ENCODE data around the gene COL23A1.

DNA sequence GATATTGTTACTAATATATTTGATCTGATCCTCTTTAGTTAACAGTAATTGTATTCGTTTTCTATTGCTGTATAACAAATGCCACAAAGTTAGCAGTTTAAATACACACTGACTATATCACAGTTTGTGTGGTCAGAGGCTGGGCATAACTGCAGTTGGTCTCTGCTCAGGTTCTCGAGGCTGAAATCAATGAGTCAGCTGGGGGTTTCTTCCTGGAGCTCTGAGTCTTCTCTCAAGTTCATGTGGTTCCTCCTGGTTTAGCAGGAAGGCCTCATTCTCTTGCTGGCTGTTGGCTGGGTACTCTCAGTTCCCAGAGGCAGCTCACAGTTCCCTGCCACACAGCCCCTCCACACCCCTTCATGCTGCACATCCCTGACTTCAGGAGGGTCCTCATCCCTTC, 20.7 kb downstream of the COL23A1 start:
- TF ChIP-seq EZH2 (IDR thresholded peaks at IDR 0.05; ENCODE audit: low read depth, unreplicated experiment) (no peak), CTCF (conservative IDR thresholded peaks at IDR 0.05; ENCODE audit: low read depth in 2 of 2) (no peak), POLR2AphosphoS5 (IDR thresholded peaks at IDR 0.05; ENCODE audit: low read depth) (no peak)

Measured in GM23338 (cell line).